ENCODE data around the gene MVK. TPM values are rescaled to one million over a fixed set of nuclear protein-coding genes. Genes with fewer than 3 reads are reported as not detected.

The MVK gene
- total RNA-seq, 1 donor from 2014 or later: 12.4 TPM

- Mint-ChIP-seq H3K4me1 (ENCODE audit: low read depth, unreplicated experiment) (peaks cover 13% of the 10 kb centered on the region), H3K9me3 (ENCODE audit: unreplicated experiment) (no peaks in the 10 kb centered on the region), H3K36me3 (ENCODE audit: low read depth, unreplicated experiment) (peaks cover 4% of the 10 kb centered on the region), H3K27me3 (ENCODE audit: low read depth, unreplicated experiment) (peaks cover 32% of the 10 kb centered on the region), H3K4me3 (ENCODE audit: unreplicated experiment) (no peak overlapping the region), H3K27ac (ENCODE audit: unreplicated experiment) (no peak overlapping the region)
- no peak overlapping the region for H3K9ac ChIP-seq (ENCODE audit: low read length)
- H3K4me1 ChIP-seq (ENCODE audit: insufficient read depth, low read length): peaks cover 19% of the 10 kb centered on the region
- H3K4me3 ChIP-seq (ENCODE audit: insufficient read depth, low read depth, low read length): no peak overlapping the region
- no peaks in the 10 kb centered on the region for H3K79me2 ChIP-seq (ENCODE audit: insufficient read depth, low read length)
- peaks cover 4% of the 10 kb centered on the region for H3K27me3 ChIP-seq (ENCODE audit: insufficient read depth, low read length)
- no peak for DNase-seq (ENCODE audit: low read depth)
- no peak overlapping the region for H2AFZ ChIP-seq (ENCODE audit: low read depth, low read length)
- H3K36me3 ChIP-seq (ENCODE audit: insufficient read depth, low read length): no peaks in the 10 kb centered on the region
- FAIRE-seq: no peak
- TF ChIP-seq CTCF (IDR thresholded peaks at IDR 0.05; ENCODE audit: insufficient read depth, low read depth, low read length): no peak
- TF ChIP-seq EZH2 (IDR thresholded peaks at IDR 0.05; ENCODE audit: insufficient read depth, low read length): no peak
- H3K4me2 ChIP-seq (ENCODE audit: low read length): no peak overlapping the region
- H4K20me1 ChIP-seq (ENCODE audit: insufficient read depth, low read length): no peaks in the 10 kb centered on the region
- H3K9me3 ChIP-seq (ENCODE audit: insufficient read depth, low read depth, low read length): no peaks in the 10 kb centered on the region
- no peak overlapping the region for H3K27ac ChIP-seq (ENCODE audit: low read depth, low read length)
These were observed 27.8 kb upstream of the MVK start for GRCh38 chr12:109545826-109546225.

GRCh38 chr12:109547286-109547685 is 26.3 kb upstream of the MVK start:
- H3K9ac ChIP-seq (ENCODE audit: low read length): no peak overlapping the region
- H3K27me3 ChIP-seq (ENCODE audit: insufficient read depth, low read length): peaks cover 4% of the 10 kb centered on the region
- H3K9me3 ChIP-seq (ENCODE audit: insufficient read depth, low read depth, low read length): no peaks in the 10 kb centered on the region
- H3K79me2 ChIP-seq (ENCODE audit: insufficient read depth, low read length): no peaks in the 10 kb centered on the region
- no peak overlapping the region for H3K4me3 ChIP-seq (ENCODE audit: insufficient read depth, low read depth, low read length)
- H3K27ac Mint-ChIP-seq (ENCODE audit: unreplicated experiment): peak overlapping the region; percentile 31
- H4K20me1 ChIP-seq (ENCODE audit: insufficient read depth, low read length): no peaks in the 10 kb centered on the region
- no peak for TF ChIP-seq CTCF (IDR thresholded peaks at IDR 0.05; ENCODE audit: insufficient read depth, low read depth, low read length)
- peaks cover 10% of the 10 kb centered on the region for H3K4me1 ChIP-seq (ENCODE audit: insufficient read depth, low read length)
- no peak overlapping the region for H3K4me3 Mint-ChIP-seq (ENCODE audit: unreplicated experiment)
- H3K9me3 Mint-ChIP-seq (ENCODE audit: unreplicated experiment): no peaks in the 10 kb centered on the region
- H3K27me3 Mint-ChIP-seq (ENCODE audit: low read depth, unreplicated experiment): peaks cover 32% of the 10 kb centered on the region
- no peak overlapping the region for H2AFZ ChIP-seq (ENCODE audit: low read depth, low read length)
- H3K36me3 ChIP-seq (ENCODE audit: insufficient read depth, low read length): no peaks in the 10 kb centered on the region
- FAIRE-seq (no peak), DNase-seq (ENCODE audit: low read depth) (no peak)
- no peaks in the 10 kb centered on the region for H3K36me3 Mint-ChIP-seq (ENCODE audit: low read depth, unreplicated experiment)
- no peak overlapping the region for H3K4me2 ChIP-seq (ENCODE audit: low read length)
- H3K27ac ChIP-seq (ENCODE audit: low read depth, low read length): no peak overlapping the region
- H3K4me1 Mint-ChIP-seq (ENCODE audit: low read depth, unreplicated experiment): peaks cover 9% of the 10 kb centered on the region

- Histone ChIP-seq H3K4me1 (ENCODE audit: insufficient read depth, low read length) (peaks cover 10% of the 10 kb centered on the region), H3K4me3 (ENCODE audit: insufficient read depth, low read depth, low read length) (no peak overlapping the region), H3K79me2 (ENCODE audit: insufficient read depth, low read length) (no peaks in the 10 kb centered on the region), H3K9me3 (ENCODE audit: insufficient read depth, low read depth, low read length) (no peaks in the 10 kb centered on the region), H3K9ac (ENCODE audit: low read length) (no peak overlapping the region), H3K36me3 (ENCODE audit: insufficient read depth, low read length) (no peaks in the 10 kb centered on the region), H2AFZ (ENCODE audit: low read depth, low read length) (no peak overlapping the region), H3K27me3 (ENCODE audit: insufficient read depth, low read length) (peaks cover 4% of the 10 kb centered on the region), H4K20me1 (ENCODE audit: insufficient read depth, low read length) (no peaks in the 10 kb centered on the region), H3K4me2 (ENCODE audit: low read length) (no peak overlapping the region), H3K27ac (ENCODE audit: low read depth, low read length) (no peak overlapping the region)
- H3K27ac Mint-ChIP-seq (ENCODE audit: unreplicated experiment): no peak overlapping the region
- H3K27me3 Mint-ChIP-seq (ENCODE audit: low read depth, unreplicated experiment): peaks cover 40% of the 10 kb centered on the region
- no peaks in the 10 kb centered on the region for H3K9me3 Mint-ChIP-seq (ENCODE audit: unreplicated experiment)
- H3K36me3 Mint-ChIP-seq (ENCODE audit: low read depth, unreplicated experiment): no peaks in the 10 kb centered on the region
- peaks cover 3% of the 10 kb centered on the region for H3K4me1 Mint-ChIP-seq (ENCODE audit: low read depth, unreplicated experiment)
- no peak for DNase-seq (ENCODE audit: low read depth)
- no peak overlapping the region for H3K4me3 Mint-ChIP-seq (ENCODE audit: unreplicated experiment)
- TF ChIP-seq EZH2 (IDR thresholded peaks at IDR 0.05; ENCODE audit: insufficient read depth, low read length) (no peak), CTCF (IDR thresholded peaks at IDR 0.05; ENCODE audit: insufficient read depth, low read depth, low read length) (no peak)
- no peak for FAIRE-seq
These were observed 25.3 kb upstream of the MVK start for GRCh38 chr12:109548258-109548657.

All from astrocyte (in vitro differentiated cells and primary cell).